HG03097 (cell line): ENCODE results near the gene LYPD6.
"Not testable (repeated sequence)": the region's sequence is repeated elsewhere in the genome, so short reads cannot be mapped to it uniquely, and the experiment has no call there.

ENCODE experiments used
- ATAC-seq: cut with Tn5 transposase; IDR thresholded peaks from one replicate; pipeline ENCODE4 v1.9.1; 2021; ENCODE audit not compliant: unreplicated experiment, low FRiP score

LYPD6 gene

DNA sequence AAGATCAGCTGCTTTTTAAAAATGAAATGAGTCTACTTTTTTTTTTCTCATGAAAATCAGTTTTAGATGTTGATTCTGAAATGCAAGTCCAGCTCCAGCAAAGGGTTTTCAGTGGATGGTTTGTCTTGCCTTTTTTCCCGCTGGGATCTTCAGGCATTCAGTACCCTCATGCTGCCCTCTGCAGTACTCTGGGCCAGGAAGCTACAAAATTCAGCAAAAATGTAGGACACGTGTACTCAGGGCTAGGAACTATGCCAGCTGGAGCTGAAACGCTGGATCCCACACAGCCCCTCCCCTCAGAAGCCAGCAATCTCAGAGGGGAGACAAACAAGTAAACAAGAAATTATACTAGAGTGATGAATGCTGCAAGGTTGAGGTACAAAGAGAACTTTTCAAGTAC lies 159.9 kb downstream of the LYPD6 start:
- no peak for ATAC-seq

GRCh38 chr2:149492923-149493322 lies 162.5 kb downstream of the LYPD6 start:
- no peak for ATAC-seq

DNA sequence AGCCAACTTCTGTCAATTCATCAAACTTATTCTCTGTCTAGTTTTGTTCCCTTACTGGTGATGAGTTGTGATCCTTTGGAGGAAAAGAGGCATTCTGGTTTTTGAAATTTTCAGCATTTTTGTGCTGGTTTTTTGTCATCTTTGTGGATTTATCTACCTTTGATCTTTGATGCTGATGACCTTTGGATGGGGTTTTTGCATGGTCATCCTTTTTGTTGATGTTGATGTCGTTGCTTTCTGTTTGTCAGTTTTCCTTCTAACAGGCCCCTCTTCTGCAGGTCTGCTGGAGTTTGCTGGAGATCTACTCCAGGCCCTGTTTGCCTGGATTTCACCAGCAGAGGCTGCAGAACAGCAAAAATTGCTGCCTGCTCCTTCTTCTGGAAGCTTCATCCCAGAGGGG lies 168.8 kb downstream of the LYPD6 start:
- not testable (repeated sequence) for ATAC-seq

DNA sequence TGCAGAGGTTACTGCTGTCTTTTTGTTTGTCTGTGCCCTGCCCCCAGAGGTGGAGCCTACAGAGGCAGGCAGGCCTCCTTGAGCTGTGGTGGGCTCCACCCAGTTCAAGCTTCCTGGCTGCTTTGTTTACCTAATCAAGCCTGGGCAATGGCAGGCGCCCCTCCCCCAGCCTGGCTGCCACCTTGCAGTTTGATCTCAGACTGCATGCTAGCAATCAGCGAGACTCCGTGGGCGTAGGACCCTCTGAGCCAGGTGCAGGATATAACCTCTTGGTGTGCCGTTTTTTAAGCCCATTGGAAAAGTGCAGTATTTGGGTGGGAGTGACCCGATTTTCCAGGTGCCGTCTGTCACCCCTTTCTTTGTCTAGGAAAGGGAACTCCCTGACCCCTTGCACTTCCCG lies 176.4 kb downstream of the LYPD6 start:
- ATAC-seq, result not testable (repeated sequence)

DNA sequence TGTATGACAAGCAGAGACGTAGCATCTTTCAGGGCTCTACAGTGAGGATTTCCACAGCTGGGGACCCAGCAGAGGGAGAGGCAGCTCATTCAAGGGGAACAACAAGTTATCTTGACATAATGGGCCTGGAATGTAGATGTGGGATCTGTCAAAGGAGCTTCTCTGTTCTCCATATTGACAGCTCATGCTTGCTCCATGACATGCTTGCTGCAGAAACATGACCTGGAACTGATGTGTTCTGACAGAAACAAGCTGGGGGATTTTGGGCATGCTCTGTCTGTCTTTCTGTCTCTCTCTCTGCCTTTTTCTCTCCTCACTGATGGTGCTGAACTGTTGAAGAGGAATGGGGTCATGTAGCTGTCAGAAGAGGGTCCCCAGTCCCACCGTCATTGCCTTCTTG lies 177.6 kb downstream of the LYPD6 start:
- ATAC-seq, result no peak

DNA sequence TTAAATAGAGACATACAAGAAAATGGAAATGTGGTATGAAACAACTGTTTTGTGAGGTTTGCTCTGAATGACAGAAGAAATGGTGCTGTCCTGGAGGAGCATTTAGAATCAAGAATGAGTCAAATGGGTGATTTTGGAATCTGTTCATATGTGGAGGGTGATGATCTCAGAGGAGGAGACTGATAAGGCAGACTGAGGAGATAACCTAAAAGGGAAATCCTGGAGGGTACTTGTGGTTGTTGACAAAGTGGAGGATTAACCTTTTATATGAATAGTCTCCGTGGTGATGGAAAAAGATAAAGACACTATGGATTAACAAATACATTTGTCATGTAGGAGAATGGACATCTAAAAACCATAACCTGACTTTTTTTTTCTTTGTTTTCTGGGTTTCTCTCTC lies 183.1 kb downstream of the LYPD6 start:
- no peak for ATAC-seq
